Keratinocyte (primary cell): ENCODE measurements around the gene PGLYRP2.

Experiments
- CTCF ChIP-seq, 3 experiments: IDR thresholded peaks in 1 of 3; conservative IDR thresholded peaks in 1 of 3; optimal IDR thresholded peaks in 1 of 3; 2 replicates in 2 of 3; 3 replicates in 1 of 3; pipeline versions ENCODE3 to v1.5.1; 2011; ENCODE audit warnings: low read length in 3 of 3, mild to moderate bottlenecking in 3 of 3, moderate library complexity in 2 of 3, control low read depth in 1 of 3, inconsistent platforms in 1 of 3; ENCODE audit not compliant: insufficient read depth in 2 of 3; ENCODE audit errors: extremely low read depth in 1 of 3
- EZH2 ChIP-seq: IDR thresholded peaks from one replicate; pipeline ENCODE4 v1.6.1; 2012; ENCODE audit warnings: inconsistent platforms, mild to moderate bottlenecking, low read length, moderate library complexity

DNA sequence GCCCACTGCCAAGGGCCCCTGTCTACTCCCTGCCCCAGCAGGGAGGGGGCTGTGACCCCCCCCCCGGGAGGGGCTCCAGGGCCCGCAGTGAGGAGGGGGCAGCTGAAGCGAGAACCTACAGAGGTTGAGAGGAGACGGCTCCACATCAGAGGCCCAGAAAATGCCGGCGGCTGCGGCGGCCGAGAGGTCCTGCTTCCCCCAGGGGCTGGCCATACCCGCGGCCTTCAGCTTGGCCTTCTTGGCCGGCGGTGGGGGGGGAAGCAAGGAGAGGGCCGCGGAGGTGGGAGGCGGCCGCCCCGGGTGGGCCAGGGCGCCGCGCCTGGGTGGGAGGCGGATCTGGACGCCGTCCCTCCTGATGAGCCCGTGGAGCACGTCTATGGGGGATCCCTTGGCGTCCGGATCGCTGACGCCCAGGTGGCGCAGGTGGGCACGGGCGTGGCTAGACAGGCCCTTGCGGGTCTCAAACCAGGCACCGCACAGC, 51.3 kb downstream of the PGLYRP2 start:
- TF ChIP-seq CTCF (optimal IDR thresholded peaks at IDR 0.05 in 1 of 3, IDR thresholded peaks at IDR 0.05 in 1 of 3, conservative IDR thresholded peaks at IDR 0.05 in 1 of 3; ENCODE audit: extremely low read depth in 1 of 3, insufficient read depth in 2 of 3, low read length in 3 of 3) (no peak), EZH2 (no peak)
